Measurements from ENCODE around the gene GABRR1. TPM values are rescaled to one million over a fixed set of nuclear protein-coding genes. Genes with fewer than 3 reads are reported as not detected.
"Not testable (repeated sequence)": the region's sequence is repeated elsewhere in the genome, so short reads cannot be mapped to it uniquely, and the experiment has no call there.

Gene GABRR1
- total RNA-seq, 1 donor from 2014 or later: not detected

DNA sequence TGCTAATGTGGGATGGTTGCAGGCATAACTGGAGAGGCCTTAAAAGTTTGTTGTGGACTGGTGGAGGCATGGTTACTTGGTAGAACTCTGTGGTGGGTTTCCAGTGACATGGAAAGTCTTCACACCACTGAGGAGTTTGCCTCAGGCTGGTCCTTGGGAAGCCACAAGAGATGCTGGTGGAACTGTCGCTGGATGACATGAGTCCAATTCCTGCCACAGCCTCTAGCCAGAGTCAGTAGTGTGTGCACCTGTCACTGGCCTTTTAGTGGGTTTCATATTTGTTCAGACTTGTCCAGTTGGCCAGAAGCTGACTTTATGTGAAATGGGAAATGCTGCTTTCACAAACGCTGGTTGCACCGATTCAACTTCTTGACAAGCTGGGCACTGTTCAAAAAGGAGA is 85.6 kb downstream of the GABRR1 start:
- Mint-ChIP-seq H3K36me3 (peaks cover 21% of the 10 kb centered on the region), H3K4me3 (no peak overlapping the region), H3K4me1 (no peaks in the 10 kb centered on the region), H3K27me3 (ENCODE audit: low read depth) (peaks cover 2% of the 10 kb centered on the region), H3K9me3 (peaks cover 26% of the 10 kb centered on the region), H3K27ac (no peak overlapping the region)
- TF ChIP-seq, protein P1, sequence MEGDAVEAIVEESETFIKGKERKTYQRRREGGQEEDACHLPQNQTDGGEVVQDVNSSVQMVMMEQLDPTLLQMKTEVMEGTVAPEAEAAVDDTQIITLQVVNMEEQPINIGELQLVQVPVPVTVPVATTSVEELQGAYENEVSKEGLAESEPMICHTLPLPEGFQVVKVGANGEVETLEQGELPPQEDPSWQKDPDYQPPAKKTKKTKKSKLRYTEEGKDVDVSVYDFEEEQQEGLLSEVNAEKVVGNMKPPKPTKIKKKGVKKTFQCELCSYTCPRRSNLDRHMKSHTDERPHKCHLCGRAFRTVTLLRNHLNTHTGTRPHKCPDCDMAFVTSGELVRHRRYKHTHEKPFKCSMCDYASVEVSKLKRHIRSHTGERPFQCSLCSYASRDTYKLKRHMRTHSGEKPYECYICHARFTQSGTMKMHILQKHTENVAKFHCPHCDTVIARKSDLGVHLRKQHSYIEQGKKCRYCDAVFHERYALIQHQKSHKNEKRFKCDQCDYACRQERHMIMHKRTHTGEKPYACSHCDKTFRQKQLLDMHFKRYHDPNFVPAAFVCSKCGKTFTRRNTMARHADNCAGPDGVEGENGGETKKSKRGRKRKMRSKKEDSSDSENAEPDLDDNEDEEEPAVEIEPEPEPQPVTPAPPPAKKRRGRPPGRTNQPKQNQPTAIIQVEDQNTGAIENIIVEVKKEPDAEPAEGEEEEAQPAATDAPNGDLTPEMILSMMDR (IDR thresholded peaks at IDR 0.05; ENCODE audit: unreplicated experiment): no peak
- no peak for DNase-seq (ENCODE audit: low spot score in 2 of 2, unreplicated experiment in 2 of 2)

DNA sequence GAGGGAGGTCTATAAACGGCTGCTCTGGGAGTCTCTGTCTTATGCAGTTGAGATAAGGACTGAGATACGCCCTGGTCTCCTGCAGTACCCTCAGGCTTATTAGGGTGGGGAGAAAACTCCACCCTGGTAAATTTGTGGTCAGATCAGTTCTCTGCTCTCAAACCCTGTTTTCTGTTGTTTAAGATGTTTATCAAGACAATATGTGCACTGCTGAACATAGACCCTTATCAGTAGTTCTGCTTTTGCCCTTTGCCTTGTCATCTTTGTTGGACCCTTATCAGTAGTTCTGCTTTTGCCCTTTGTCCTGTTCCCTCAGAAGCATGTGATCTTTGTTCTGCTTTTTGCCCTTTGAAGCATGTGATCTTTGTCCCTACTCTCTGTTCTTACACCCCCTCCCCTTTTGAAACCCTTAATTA is 88.9 kb downstream of the GABRR1 start:
- not testable (repeated sequence) for H3K27me3 Mint-ChIP-seq (ENCODE audit: low read depth); H3K27ac Mint-ChIP-seq; H3K4me1 Mint-ChIP-seq; DNase-seq (ENCODE audit: low spot score in 2 of 2, unreplicated experiment in 2 of 2); H3K4me3 Mint-ChIP-seq
- H3K9me3 Mint-ChIP-seq: peaks cover 12% of the 10 kb centered on the region
- H3K36me3 Mint-ChIP-seq: peaks cover 17% of the 10 kb centered on the region

Other genes with a start within 250 kb of the GABRR1 start
- 184 to 206 TPM (median 190 TPM) in 3 replicates for gene PNRC1, start 136.6 kb downstream of the GABRR1 start, total RNA-seq
- 11.5 to 14.7 TPM (median 12.4 TPM) in 3 replicates for gene SRSF12, start 99.3 kb downstream of the GABRR1 start, total RNA-seq
- gene PM20D2, start 71.3 kb downstream of the GABRR1 start, total RNA-seq: 13.0 to 13.8 TPM (median 13.7 TPM) in 3 replicates
- 0.75 to 1.3 TPM (median 0.87 TPM) in 3 replicates for gene GABRR2, start 97.9 kb upstream of the GABRR1 start, total RNA-seq
- gene UBE2J1, start 135.4 kb upstream of the GABRR1 start, total RNA-seq: 32.2 to 35.0 TPM (median 34.2 TPM) in 3 replicates
- 5.6 to 6.9 TPM (median 5.6 TPM) in 3 replicates for gene RRAGD, start 194.9 kb upstream of the GABRR1 start, total RNA-seq
- gene ANKRD6, start 215.8 kb upstream of the GABRR1 start, total RNA-seq: 41.0 to 44.9 TPM (median 43.5 TPM) in 3 replicates